Uterus (tissue), 4 donors: Measurements from ENCODE around the gene MAP3K15. TPM values are rescaled to one million over a fixed set of nuclear protein-coding genes. Genes with fewer than 3 reads are reported as not detected.

ENCODE experiments used
- DNase-seq, 2 donors: peaks; one replicate each; pipeline ENCODE4 v3.0.0-alpha.2; 2019 to 2020
- H3K27ac ChIP-seq, 2 donors: fragments of 200-600 bp; sonication (generic); 1 replicate in 1 of 2; 2 replicates in 1 of 2; pipeline ENCODE4 v1.5.1; 2016 to 2018
- H3K27me3 ChIP-seq, 2 donors: fragments of 200-600 bp; sonication (generic); one replicate each; pipeline ENCODE4 v1.5.1; 2018 to 2019; ENCODE audit warnings: control low read depth in 1 of 2
- H3K36me3 ChIP-seq, 2 donors: fragments of 200-600 bp; sonication (generic); one replicate each; pipeline ENCODE4 v1.5.1; 2019; ENCODE audit warnings: control low read depth in 1 of 2
- H3K4me1 ChIP-seq, 2 donors: fragments of 200-600 bp; sonication (generic); one replicate each; pipeline ENCODE4 v1.5.1; 2018 to 2019; ENCODE audit warnings: control low read depth in 1 of 2
- H3K4me3 ChIP-seq, 2 donors: fragments of 200-600 bp; sonication (generic); 1 replicate in 1 of 2; 2 replicates in 1 of 2; pipeline ENCODE4 v1.5.1; 2018 to 2019; ENCODE audit warnings: mild to moderate bottlenecking in 1 of 2
- H3K9me3 ChIP-seq, 2 donors: fragments of 200-600 bp; sonication (generic); one replicate each; pipeline ENCODE4 v1.5.1; 2019; ENCODE audit warnings: control low read depth in 1 of 2
- POLR2A ChIP-seq, 2 donors: fragments of 450-650 bp; IDR thresholded peaks; one replicate each; pipeline ENCODE4 v1.6.1; 2016; ENCODE audit warnings: antibody characterized with exemption in 2 of 2, mild to moderate bottlenecking in 1 of 2, moderate library complexity in 1 of 2
- intact Hi-C: fragments of 100-400 bp; cut with DNase I; formaldehyde crosslinking; loops from one replicate; pipeline ENCODE4 v1.15.1; 2023; ENCODE audit warnings: low total_unique reads
- total RNA-seq, 4 donors: library from RNA; depleted of rRNA in 3 of 4; stranded (reverse); fragments of >200 nt in 3 of 4; gene quantifications; one replicate each; pipeline versions ENCODE4 v1.1.0 to v1.2.4, GENCODE V29; 2014 to 2023
- TF ChIP-seq, protein P1 (sequence below), 4 experiments: fragments of 200-600 bp in 2 of 4; fragments of 450-650 bp in 2 of 4; sonication (generic) in 2 of 4; IDR thresholded peaks; one replicate each; pipeline ENCODE4 v1.5.1; 2016 to 2019; ENCODE audit warnings: antibody characterized with exemption in 4 of 4, mild to moderate bottlenecking in 2 of 4, moderate library complexity in 1 of 4
- donor health status: DM: yes; HTN: yes; CAD: no.

Gene MAP3K15
- total RNA-seq, 4 donors from 2014 or later, result 0.55 to 0.90 TPM; not detected in 2

DNA sequence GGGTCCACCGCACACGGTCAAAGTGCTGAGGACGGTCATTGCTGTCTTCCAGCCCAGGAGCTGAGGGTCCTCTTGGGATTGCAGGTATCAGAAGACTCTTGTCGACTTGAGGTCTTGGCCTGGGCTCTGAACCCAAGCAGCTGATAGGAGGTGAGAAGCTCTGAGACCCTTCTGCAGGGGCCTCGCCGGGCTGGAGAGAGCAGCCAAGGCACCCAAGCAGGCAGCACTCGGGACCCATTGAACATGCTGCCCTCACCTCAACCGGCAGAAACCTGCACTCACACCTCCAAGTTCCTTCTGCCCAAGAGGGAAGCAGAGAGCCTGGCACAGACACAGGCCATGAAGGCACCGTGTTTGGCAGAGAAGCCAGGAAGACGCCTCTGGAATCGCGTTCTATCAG lies 137.5 kb downstream of the MAP3K15 start:
- no peak overlapping the region for H3K4me3 ChIP-seq
- DNase-seq, result no peak
- H3K27me3 ChIP-seq, result peaks cover 0 to 3% of the 10 kb centered on the region in 2 donors
- H3K9me3 ChIP-seq, result no peaks in the 10 kb centered on the region
- TF ChIP-seq, protein P1, sequence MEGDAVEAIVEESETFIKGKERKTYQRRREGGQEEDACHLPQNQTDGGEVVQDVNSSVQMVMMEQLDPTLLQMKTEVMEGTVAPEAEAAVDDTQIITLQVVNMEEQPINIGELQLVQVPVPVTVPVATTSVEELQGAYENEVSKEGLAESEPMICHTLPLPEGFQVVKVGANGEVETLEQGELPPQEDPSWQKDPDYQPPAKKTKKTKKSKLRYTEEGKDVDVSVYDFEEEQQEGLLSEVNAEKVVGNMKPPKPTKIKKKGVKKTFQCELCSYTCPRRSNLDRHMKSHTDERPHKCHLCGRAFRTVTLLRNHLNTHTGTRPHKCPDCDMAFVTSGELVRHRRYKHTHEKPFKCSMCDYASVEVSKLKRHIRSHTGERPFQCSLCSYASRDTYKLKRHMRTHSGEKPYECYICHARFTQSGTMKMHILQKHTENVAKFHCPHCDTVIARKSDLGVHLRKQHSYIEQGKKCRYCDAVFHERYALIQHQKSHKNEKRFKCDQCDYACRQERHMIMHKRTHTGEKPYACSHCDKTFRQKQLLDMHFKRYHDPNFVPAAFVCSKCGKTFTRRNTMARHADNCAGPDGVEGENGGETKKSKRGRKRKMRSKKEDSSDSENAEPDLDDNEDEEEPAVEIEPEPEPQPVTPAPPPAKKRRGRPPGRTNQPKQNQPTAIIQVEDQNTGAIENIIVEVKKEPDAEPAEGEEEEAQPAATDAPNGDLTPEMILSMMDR (IDR thresholded peaks at IDR 0.05), result no peak
- no peak for TF ChIP-seq POLR2A (IDR thresholded peaks at IDR 0.05)
- no peaks in the 10 kb centered on the region for H3K4me1 ChIP-seq
- H3K27ac ChIP-seq, result no peak overlapping the region
- intact Hi-C loops, result no loop called here
- no peaks in the 10 kb centered on the region for H3K36me3 ChIP-seq

DNA sequence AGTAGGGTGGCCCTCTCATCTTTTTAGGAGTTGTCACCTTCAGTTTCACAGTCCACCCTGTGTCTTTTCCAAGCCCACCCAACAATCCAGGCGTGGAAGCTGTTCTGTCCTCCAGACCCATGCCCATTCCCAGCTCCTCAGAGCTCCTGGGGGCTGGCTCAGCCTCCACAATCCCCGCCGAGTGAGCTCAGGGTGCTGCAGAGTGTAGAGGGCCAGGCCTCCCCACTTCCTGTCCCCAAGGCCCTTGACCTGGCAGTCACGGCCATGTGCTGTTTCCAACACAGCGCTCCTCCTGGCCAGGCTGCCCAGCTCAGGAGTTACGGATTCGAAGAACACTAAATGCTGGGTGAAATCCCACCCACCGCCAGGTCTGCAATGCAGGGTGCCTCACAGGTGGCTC lies 139.8 kb downstream of the MAP3K15 start:
- intact Hi-C loops, result no loop called here
- no peak for DNase-seq

DNA sequence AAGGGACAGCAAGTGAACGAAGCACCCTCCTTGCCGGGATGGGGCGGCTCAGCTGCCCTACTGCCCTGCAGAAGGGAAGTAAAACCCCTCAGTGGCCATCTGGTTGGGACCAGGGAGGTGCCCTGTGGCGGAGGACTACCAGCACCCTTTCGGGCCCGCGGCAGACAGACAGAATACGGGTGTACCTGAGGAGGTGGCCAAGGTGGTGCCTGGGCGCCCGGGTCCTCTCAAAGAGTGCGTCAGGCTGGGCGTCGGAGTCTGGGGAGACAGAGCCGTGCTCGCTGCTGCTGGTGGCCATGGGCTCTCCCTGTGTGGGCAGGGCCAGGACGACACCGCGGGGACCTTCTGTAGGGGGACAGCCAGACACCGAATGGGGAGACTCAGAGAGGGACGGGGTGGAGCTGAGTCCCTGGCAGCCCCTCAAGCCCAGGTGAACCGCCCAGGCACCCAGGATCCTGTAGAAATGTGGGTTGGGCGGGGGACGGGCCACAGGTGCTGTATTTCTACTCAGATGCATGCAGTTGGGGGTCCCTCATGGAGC lies 141.9 kb downstream of the MAP3K15 start:
- TF ChIP-seq POLR2A (IDR thresholded peaks at IDR 0.05), result no peak
- TF ChIP-seq, protein P1 (IDR thresholded peaks at IDR 0.05), result no peak
- no peaks in the 10 kb centered on the region for H3K27me3 ChIP-seq
- DNase-seq, result no peak
- no peak overlapping the region for H3K4me3 ChIP-seq
- H3K9me3 ChIP-seq, result no peaks in the 10 kb centered on the region
- no peaks in the 10 kb centered on the region for H3K4me1 ChIP-seq
- intact Hi-C loops, result no loop called here
- H3K36me3 ChIP-seq, result no peaks in the 10 kb centered on the region
- H3K27ac ChIP-seq, result no peak overlapping the region

More for the DNA sequence above, 139.8 kb downstream of the MAP3K15 start:
- no peak for TF ChIP-seq POLR2A (IDR thresholded peaks at IDR 0.05)
- TF ChIP-seq, protein P1 (IDR thresholded peaks at IDR 0.05), result no peak
- H3K27me3 ChIP-seq, result no peaks in the 10 kb centered on the region
- no peak overlapping the region for H3K27ac ChIP-seq
- no peaks in the 10 kb centered on the region for H3K36me3 ChIP-seq
- no peaks in the 10 kb centered on the region for H3K4me1 ChIP-seq
- no peak overlapping the region for H3K4me3 ChIP-seq
- H3K9me3 ChIP-seq, result no peaks in the 10 kb centered on the region

DNA sequence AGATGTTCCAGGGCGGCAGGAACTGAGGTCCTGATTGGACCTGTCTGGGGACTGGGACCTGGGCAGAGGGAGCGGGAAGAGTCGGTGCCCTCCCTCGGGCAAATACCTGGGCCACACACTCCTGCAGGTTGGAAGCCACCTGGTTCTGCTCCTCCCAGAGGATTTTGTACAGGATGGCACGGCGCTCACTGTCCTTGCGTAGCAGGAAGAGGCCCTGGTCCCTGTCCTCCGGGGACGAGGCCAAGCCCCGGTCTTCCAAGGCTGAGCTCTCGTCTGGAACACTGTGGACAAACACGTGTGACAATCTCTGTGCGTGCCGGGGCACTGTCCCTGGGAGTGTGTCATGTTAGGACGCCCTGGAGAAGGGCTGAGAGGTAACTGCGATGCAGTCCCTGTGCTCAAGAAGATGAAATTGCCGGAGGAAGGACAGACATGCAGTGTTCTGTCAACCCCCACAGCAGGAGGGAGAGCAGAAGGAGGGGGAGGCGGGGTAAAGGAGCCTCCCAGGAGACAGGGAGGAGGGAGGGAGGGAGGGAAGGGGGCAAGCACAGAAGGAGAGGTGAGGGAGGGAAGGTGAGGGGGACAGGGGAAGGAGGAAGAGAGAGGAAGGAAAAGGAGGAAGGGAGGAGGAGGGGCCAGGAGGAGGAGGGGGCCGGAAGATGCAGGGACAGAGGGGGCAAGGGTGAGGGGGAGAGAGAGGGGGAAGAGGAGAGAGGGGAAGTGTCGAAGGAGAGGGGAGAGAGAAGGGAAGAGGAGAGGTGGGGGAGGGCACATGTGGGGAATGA lies 142.6 kb downstream of the MAP3K15 start:
- H3K36me3 ChIP-seq, result no peaks in the 10 kb centered on the region
- intact Hi-C loops, result no loop called here
- no peaks in the 10 kb centered on the region for H3K4me1 ChIP-seq
- peak in 1 of 2 donors; percentile 19 for DNase-seq
- TF ChIP-seq POLR2A (IDR thresholded peaks at IDR 0.05), result no peak
- TF ChIP-seq, protein P1 (IDR thresholded peaks at IDR 0.05), result no peak
- H3K27ac ChIP-seq, result no peak overlapping the region
- peak overlapping the region; percentile 5 to 33 for H3K4me3 ChIP-seq
- H3K9me3 ChIP-seq, result no peaks in the 10 kb centered on the region
- H3K27me3 ChIP-seq, result no peaks in the 10 kb centered on the region

DNA sequence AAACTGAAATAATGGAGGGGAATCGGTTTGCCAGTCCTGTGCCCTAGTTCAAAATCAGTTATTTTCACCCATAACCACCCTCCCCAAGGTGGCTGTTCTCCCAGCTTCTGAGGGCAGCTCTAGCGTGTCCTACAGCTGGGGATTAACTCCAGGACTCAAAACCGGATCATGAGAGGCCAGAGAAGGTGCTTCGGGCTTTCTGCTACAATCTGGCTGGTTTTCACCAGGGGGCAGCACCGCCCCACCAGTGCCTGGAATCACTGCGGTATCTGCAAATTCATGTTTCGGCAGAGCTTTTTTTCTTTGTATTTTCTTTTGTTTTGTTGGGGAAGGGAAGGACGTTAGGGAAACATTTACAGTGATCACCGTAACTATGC lies 143.2 kb downstream of the MAP3K15 start:
- H3K27ac ChIP-seq, result no peak overlapping the region
- peak; percentile 52 to 67 for DNase-seq
- no peaks in the 10 kb centered on the region for H3K4me1 ChIP-seq
- no peaks in the 10 kb centered on the region for H3K27me3 ChIP-seq
- intact Hi-C loops, result no loop called here
- no peaks in the 10 kb centered on the region for H3K36me3 ChIP-seq
- peak overlapping the region; percentile 5 to 33 for H3K4me3 ChIP-seq
- H3K9me3 ChIP-seq, result no peaks in the 10 kb centered on the region
- no peak for TF ChIP-seq POLR2A (IDR thresholded peaks at IDR 0.05)
- TF ChIP-seq, protein P1 (IDR thresholded peaks at IDR 0.05), result peak; percentile 40 to 63 (median 56)
